ENCODE results near the gene ITGB5.
A peak's percentile ranks its signal among the peaks of the same experiment; 100 is the strongest.

ITGB5 gene

GRCh38 chr3:124884474-124885101 lies 2.6 kb downstream of the ITGB5 start:
- DNase-seq (ENCODE audit: low spot score) (no peak), ATAC-seq (ENCODE audit: low read depth) (no peak)
- Histone ChIP-seq H3K36me3 (ENCODE audit: low read depth) (0 out of 2 replicates have a peak, but pooled peaks cover 3% of the 10 kb centered on the region), H3K27ac (ENCODE audit: poor library complexity, severe bottlenecking) (peak overlapping the region; percentile 78), H3K4me1 (ENCODE audit: insufficient read depth, poor library complexity, severe bottlenecking) (peaks cover 44% of the 10 kb centered on the region), H3K4me3 (ENCODE audit: severe bottlenecking) (no peak overlapping the region), H3K9me3 (ENCODE audit: severe bottlenecking) (no peaks in the 10 kb centered on the region), H3K27me3 (ENCODE audit: insufficient read depth, poor library complexity, severe bottlenecking) (no peaks in the 10 kb centered on the region)
- TF ChIP-seq CTCF (IDR thresholded peaks at IDR 0.05; ENCODE audit: poor library complexity, severe bottlenecking), result no peak

- Histone ChIP-seq H3K4me1 (ENCODE audit: insufficient read depth, poor library complexity, severe bottlenecking) (peaks cover 51% of the 10 kb centered on the region), H3K4me3 (ENCODE audit: severe bottlenecking) (no peak overlapping the region), H3K27ac (ENCODE audit: poor library complexity, severe bottlenecking) (peak overlapping the region; percentile 78), H3K9me3 (ENCODE audit: severe bottlenecking) (no peaks in the 10 kb centered on the region), H3K27me3 (ENCODE audit: insufficient read depth, poor library complexity, severe bottlenecking) (no peaks in the 10 kb centered on the region), H3K36me3 (ENCODE audit: low read depth) (0 out of 2 replicates have a peak, but pooled peaks cover 3% of the 10 kb centered on the region)
- no peak for ATAC-seq (ENCODE audit: low read depth)
- TF ChIP-seq CTCF (IDR thresholded peaks at IDR 0.05; ENCODE audit: poor library complexity, severe bottlenecking), result no peak
- DNase-seq (ENCODE audit: low spot score), result no peak
Observed at GRCh38 chr3:124883766-124884473, 3.2 kb downstream of the ITGB5 start.

GRCh38 chr3:124882816-124883747 lies 4.1 kb downstream of the ITGB5 start:
- no peaks in the 10 kb centered on the region for H3K27me3 ChIP-seq (ENCODE audit: insufficient read depth, poor library complexity, severe bottlenecking)
- H3K4me3 ChIP-seq (ENCODE audit: severe bottlenecking), result no peak overlapping the region
- H3K9me3 ChIP-seq (ENCODE audit: severe bottlenecking), result no peaks in the 10 kb centered on the region
- peaks cover 57% of the 10 kb centered on the region for H3K4me1 ChIP-seq (ENCODE audit: insufficient read depth, poor library complexity, severe bottlenecking)
- DNase-seq (ENCODE audit: low spot score) (no peak), ATAC-seq (ENCODE audit: low read depth) (no peak)
- H3K27ac ChIP-seq (ENCODE audit: poor library complexity, severe bottlenecking), result peak overlapping the region; percentile 78
- no peak for TF ChIP-seq CTCF (IDR thresholded peaks at IDR 0.05; ENCODE audit: poor library complexity, severe bottlenecking)
- 0 out of 2 replicates have a peak, but pooled peaks cover 3% of the 10 kb centered on the region for H3K36me3 ChIP-seq (ENCODE audit: low read depth)

GRCh38 chr3:124881976-124882697 lies 5.0 kb downstream of the ITGB5 start:
- Histone ChIP-seq H3K36me3 (ENCODE audit: low read depth) (0 out of 2 replicates have a peak, but pooled peaks cover 3% of the 10 kb centered on the region), H3K9me3 (ENCODE audit: severe bottlenecking) (no peaks in the 10 kb centered on the region), H3K4me1 (ENCODE audit: insufficient read depth, poor library complexity, severe bottlenecking) (peaks cover 66% of the 10 kb centered on the region), H3K27ac (ENCODE audit: poor library complexity, severe bottlenecking) (peak overlapping the region; percentile 78), H3K4me3 (ENCODE audit: severe bottlenecking) (no peak overlapping the region), H3K27me3 (ENCODE audit: insufficient read depth, poor library complexity, severe bottlenecking) (no peaks in the 10 kb centered on the region)
- DNase-seq (ENCODE audit: low spot score), result no peak
- no peak for TF ChIP-seq CTCF (IDR thresholded peaks at IDR 0.05; ENCODE audit: poor library complexity, severe bottlenecking)
- no peak for ATAC-seq (ENCODE audit: low read depth)
